ENCODE data around the gene PPAN.

The PPAN gene

GRCh38 chr19:10106100-10106936 lies at the start of gene PPAN:
PPAN (plus strand) TSS chr19:10106362; CDS start chr19:10106395, 33 bp downstream.
- DNase-seq (ENCODE audit: low read depth): peak; percentile 97

GRCh38 chr19:10061717-10062310 lies 44.3 kb upstream of the PPAN start:
- no peak for DNase-seq (ENCODE audit: low read depth)

GRCh38 chr19:10068205-10068604 lies 38.0 kb upstream of the PPAN start:
- no peak for DNase-seq (ENCODE audit: low read depth)

GRCh38 chr19:10069046-10069445 lies 37.1 kb upstream of the PPAN start:
- peak; percentile 19 for DNase-seq (ENCODE audit: low read depth)

- no peak for DNase-seq (ENCODE audit: low read depth)
Observed at GRCh38 chr19:10070730-10071446, 35.3 kb upstream of the PPAN start.

GRCh38 chr19:10074153-10074552 lies 32.0 kb upstream of the PPAN start:
- peak; percentile 16 for DNase-seq (ENCODE audit: low read depth)

GRCh38 chr19:10076535-10076934 lies 29.6 kb upstream of the PPAN start:
- no peak for DNase-seq (ENCODE audit: low read depth)

GRCh38 chr19:10078329-10078728 lies 27.8 kb upstream of the PPAN start:
- no peak for DNase-seq (ENCODE audit: low read depth)

- DNase-seq (ENCODE audit: low read depth): no peak
Observed at GRCh38 chr19:10079031-10079453, 27.1 kb upstream of the PPAN start.

- DNase-seq (ENCODE audit: low read depth): no peak
Observed at GRCh38 chr19:10083911-10084310, 22.3 kb upstream of the PPAN start.

- no peak for DNase-seq (ENCODE audit: low read depth)
Observed at GRCh38 chr19:10084803-10085202, 21.4 kb upstream of the PPAN start.

- DNase-seq (ENCODE audit: low read depth): peak; percentile 49
Observed at GRCh38 chr19:10085641-10086590, 20.2 kb upstream of the PPAN start, which contains the start of gene SHFL. SHFL (plus strand) TSS chr19:10086317; CDS start chr19:10086428, 111 bp downstream.

GRCh38 chr19:10086591-10087192 lies 19.5 kb upstream of the PPAN start:
- DNase-seq (ENCODE audit: low read depth): no peak

GRCh38 chr19:10087296-10088061 lies 18.7 kb upstream of the PPAN start:
- no peak for DNase-seq (ENCODE audit: low read depth)

- DNase-seq (ENCODE audit: low read depth): no peak
Observed at GRCh38 chr19:10088949-10089554, 17.1 kb upstream of the PPAN start.

- DNase-seq (ENCODE audit: low read depth): no peak
Observed at GRCh38 chr19:10089801-10090375, 16.3 kb upstream of the PPAN start.

GRCh38 chr19:10091370-10091687 lies 14.8 kb upstream of the PPAN start:
- DNase-seq (ENCODE audit: low read depth): no peak

- peak; percentile 18 for DNase-seq (ENCODE audit: low read depth)
Observed at GRCh38 chr19:10091895-10092641, 14.1 kb upstream of the PPAN start.

Data from amniotic epithelial cell (primary cell).